WTC11 (cell line): ENCODE results near the gene ARHGAP45. TPM values are rescaled to one million over a fixed set of nuclear protein-coding genes. Genes with fewer than 3 reads are reported as not detected.
A peak's percentile ranks its signal among the peaks of the same experiment; 100 is the strongest.

Experiments used
- AR ChIP-seq: fragments of 250-450 bp; sonication (Bioruptor Pico); IDR thresholded peaks from 2 replicates; pipeline ENCODE4 v1.9.0; 2021; ENCODE audit warnings: mild to moderate bottlenecking
- ARID4B ChIP-seq: sonication (generic); formaldehyde crosslinking; IDR thresholded peaks from 2 replicates; pipeline ENCODE4 v1.8.0; 2023; ENCODE audit warnings: missing genetic modification reagents, mild to moderate bottlenecking, borderline replicate concordance
- ATF3 ChIP-seq: sonication (generic); formaldehyde crosslinking; conservative IDR thresholded peaks from 2 replicates; pipeline ENCODE4 v1.8.1; 2022; ENCODE audit warnings: mild to moderate bottlenecking, missing genetic modification reagents
- CDX4 ChIP-seq: fragments of 250-450 bp; sonication (Bioruptor Pico); IDR thresholded peaks from 2 replicates; pipeline ENCODE4 v1.9.0; 2021; ENCODE audit warnings: moderate library complexity, mild to moderate bottlenecking, inconsistent platforms, borderline replicate concordance
- E2F5 ChIP-seq: sonication (generic); formaldehyde crosslinking; IDR thresholded peaks from 2 replicates; pipeline ENCODE4 v1.8.1; 2022; ENCODE audit warnings: mild to moderate bottlenecking, moderate library complexity, missing genetic modification reagents
- EMX1 ChIP-seq: fragments of 250-450 bp; sonication (Bioruptor Pico); IDR thresholded peaks from 2 replicates; pipeline ENCODE4 v1.8.0; 2021; ENCODE audit warnings: mild to moderate bottlenecking
- ESRRA ChIP-seq: sonication (generic); formaldehyde crosslinking; IDR thresholded peaks from 2 replicates; pipeline ENCODE4 v1.8.1; 2022; ENCODE audit warnings: mild to moderate bottlenecking, missing genetic modification reagents, borderline replicate concordance
- FOXK1 ChIP-seq: sonication (generic); formaldehyde crosslinking; IDR thresholded peaks from 2 replicates; pipeline ENCODE4 v1.8.0; 2022; ENCODE audit warnings: mild to moderate bottlenecking, moderate library complexity, missing genetic modification reagents
- JAZF1 ChIP-seq: fragments of 250-450 bp; sonication (Bioruptor Pico); IDR thresholded peaks from 2 replicates; pipeline ENCODE4 v1.9.0; 2021; ENCODE audit warnings: moderate library complexity, mild to moderate bottlenecking, inconsistent platforms
- MAX ChIP-seq: sonication (generic); formaldehyde crosslinking; IDR thresholded peaks from 2 replicates; pipeline ENCODE4 v1.8.0; 2022; ENCODE audit warnings: mild to moderate bottlenecking, missing genetic modification reagents
- NFYB ChIP-seq: sonication (generic); formaldehyde crosslinking; conservative IDR thresholded peaks from 2 replicates; pipeline ENCODE4 v1.8.0; 2022; ENCODE audit warnings: low read depth, missing genetic modification reagents
- PRDM15 ChIP-seq: sonication (generic); formaldehyde crosslinking; IDR thresholded peaks from 2 replicates; pipeline ENCODE4 v1.8.0; 2022; ENCODE audit warnings: missing genetic modification reagents
- ZBTB21 ChIP-seq: sonication (generic); formaldehyde crosslinking; IDR thresholded peaks from 2 replicates; pipeline ENCODE4 v1.8.1; 2023; ENCODE audit warnings: mild to moderate bottlenecking, missing genetic modification reagents, borderline replicate concordance
- ZNF423 ChIP-seq: fragments of 250-450 bp; sonication (Bioruptor Pico); IDR thresholded peaks from 2 replicates; pipeline ENCODE4 v2.1.2; 2022; ENCODE audit warnings: mild to moderate bottlenecking, moderate library complexity
- ZNF425 ChIP-seq: fragments of 250-450 bp; sonication (Bioruptor Pico); conservative IDR thresholded peaks from 2 replicates; pipeline ENCODE4 v1.9.0; 2021; ENCODE audit warnings: mild to moderate bottlenecking
- ZNF532 ChIP-seq: fragments of 250-450 bp; sonication (Bioruptor Pico); IDR thresholded peaks from 2 replicates; pipeline ENCODE4 v1.9.0; 2021; ENCODE audit warnings: mild to moderate bottlenecking, borderline replicate concordance
- total RNA-seq: library from RNA; stranded (reverse); gene quantifications from 3 replicates; pipeline ENCODE4 v1.2.3, GENCODE V29; 2021

Gene ARHGAP45
- total RNA-seq, 1 experiment from 2014 or later, result 40.9 TPM

- no peak for TF ChIP-seq ATF3
- no peak for TF ChIP-seq PRDM15 (CRISPR knock-in tag)
- TF ChIP-seq MAX (CRISPR knock-in tag), result peak; percentile 41
- peak; percentile 79; the same call in 1 of the 2 replicates for TF ChIP-seq FOXK1 (CRISPR knock-in tag)
- no peak for TF ChIP-seq JAZF1 (CRISPR knock-in tag)
- peak; percentile 15; the same call in 1 of the 2 replicates for TF ChIP-seq ARID4B (CRISPR knock-in tag)
- TF ChIP-seq CDX4 (CRISPR knock-in tag), result 0 out of 2 replicates have a peak, but pooled peaks have one; percentile 20
- no peak for TF ChIP-seq ZBTB21 (CRISPR knock-in tag)
- TF ChIP-seq ESRRA (CRISPR knock-in tag), result no peak
- TF ChIP-seq ZNF425, result peak; percentile 45; the same call in 1 of the 2 replicates
- peak; percentile 67 for TF ChIP-seq E2F5
- peak; percentile 82 for TF ChIP-seq AR (CRISPR knock-in tag)
- peak; percentile 92 for TF ChIP-seq EMX1 (CRISPR knock-in tag)
- TF ChIP-seq NFYB (CRISPR knock-in tag), result peak; percentile 99
- no peak for TF ChIP-seq ZNF423 (CRISPR knock-in tag)
- TF ChIP-seq ZNF532 (CRISPR knock-in tag), result peak; percentile 89; the same call in 1 of the 2 replicates
Observed at GRCh38 chr19:1039646-1040475, 27.1 kb upstream of the ARHGAP45 start, which contains the start of gene ABCA7 (continued).
